Measurements from ENCODE around the gene BCAS1.

BCAS1 gene

GRCh38 chr20:54047048-54047447 lies 23.3 kb downstream of the BCAS1 start:
- FAIRE-seq: no peak

DNA sequence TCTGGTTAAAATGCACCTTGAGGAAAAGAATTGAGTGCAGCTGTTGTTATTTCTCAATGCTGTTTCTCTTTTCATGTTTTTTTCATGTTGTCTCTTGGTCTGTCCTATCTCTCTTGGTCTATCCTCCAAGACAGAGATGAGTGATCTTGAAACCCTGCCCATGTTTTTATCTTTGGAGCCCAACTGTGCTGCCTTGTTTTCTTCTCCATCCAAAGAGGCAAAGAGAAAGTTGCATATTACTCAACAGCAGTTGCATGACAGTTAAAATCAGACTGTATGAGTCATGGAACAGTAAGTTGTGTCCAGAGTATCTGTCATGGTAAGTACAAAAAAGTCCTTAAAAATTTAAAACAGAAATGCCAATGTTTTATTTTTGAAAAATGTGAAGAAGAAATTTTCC lies 26.2 kb downstream of the BCAS1 start:
- no peak for FAIRE-seq

DNA sequence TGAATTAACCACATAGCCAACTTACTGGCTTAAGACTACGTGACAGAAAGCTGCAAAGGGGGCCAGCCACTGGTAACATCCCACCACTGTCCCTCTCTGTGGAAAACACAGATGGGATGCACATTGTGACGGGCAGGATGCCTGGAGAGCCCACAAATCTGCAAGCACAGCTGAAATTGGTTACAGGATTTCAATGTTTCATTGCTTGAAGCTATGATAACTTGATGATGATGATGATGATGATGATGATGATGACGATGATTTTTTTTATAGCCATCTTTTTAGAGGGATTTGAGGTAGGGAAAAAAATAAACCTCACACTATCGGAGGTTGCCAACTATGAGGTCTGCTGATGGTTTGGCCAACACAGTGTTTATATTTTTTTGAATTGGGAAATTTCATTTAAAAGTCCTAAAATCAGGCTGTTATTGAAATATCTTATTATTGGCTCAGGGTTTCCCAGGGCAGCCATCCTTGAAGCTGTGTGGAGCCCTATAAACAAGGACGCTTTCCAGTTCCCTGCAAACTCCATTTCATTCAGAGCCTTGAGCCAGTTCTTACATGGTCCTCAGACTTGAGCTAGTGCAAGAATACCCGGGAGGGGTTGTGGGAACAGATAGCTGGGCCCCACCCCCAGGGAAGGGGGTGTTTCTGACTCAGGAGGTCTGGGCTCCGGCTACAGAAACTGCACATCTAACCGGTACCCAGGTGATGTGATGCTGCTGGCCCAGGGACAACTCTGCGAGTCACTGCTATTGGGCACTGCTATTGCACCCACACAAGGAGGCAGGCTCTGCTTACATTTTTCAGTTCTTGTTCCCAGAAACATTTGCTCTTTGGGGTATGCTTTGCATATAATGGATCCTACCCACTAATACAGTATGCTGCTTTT lies 27.1 kb downstream of the BCAS1 start:
- FAIRE-seq: no peak

GRCh38 chr20:54042021-54042420 lies 28.4 kb downstream of the BCAS1 start:
- no peak for FAIRE-seq

GRCh38 chr20:54041336-54041735 lies 29.1 kb downstream of the BCAS1 start:
- no peak for FAIRE-seq

DNA sequence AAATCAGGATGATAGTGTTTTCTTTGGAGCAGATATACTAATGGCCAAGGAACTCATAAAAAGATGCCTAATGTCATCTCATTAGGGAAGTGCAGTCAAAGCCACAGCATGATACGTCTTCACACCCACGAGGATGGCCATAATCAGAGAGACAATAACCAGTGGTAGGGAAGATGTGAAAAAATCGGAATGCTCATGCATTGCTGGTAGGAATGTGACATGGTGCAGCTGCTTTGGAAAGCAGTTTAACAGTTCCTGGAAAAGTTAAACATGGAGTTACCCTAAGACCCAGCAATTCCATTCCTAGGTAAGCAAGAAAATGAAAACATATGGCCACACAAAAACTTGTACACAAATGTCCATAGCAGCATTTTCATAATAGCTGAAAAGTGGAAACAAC lies 29.9 kb downstream of the BCAS1 start:
- FAIRE-seq: no peak

DNA sequence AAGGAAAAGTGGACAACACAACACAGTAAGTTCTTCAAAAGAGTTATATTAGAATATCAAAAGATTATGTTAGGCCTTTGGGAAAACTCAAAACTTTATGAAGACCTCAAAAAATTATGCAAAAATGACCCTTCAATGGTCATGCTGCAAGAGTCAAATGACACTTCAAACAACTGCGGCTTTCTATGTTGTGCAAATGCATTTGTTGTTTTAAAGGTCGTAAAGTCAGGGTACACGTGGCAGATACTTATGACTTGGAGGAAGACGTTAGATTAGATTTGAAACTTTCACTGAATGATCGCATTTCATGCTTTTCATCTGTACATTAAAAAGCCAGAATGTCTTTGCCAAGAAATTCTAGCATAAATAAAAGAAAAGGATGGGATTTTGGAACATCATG lies 31.4 kb downstream of the BCAS1 start:
- FAIRE-seq: no peak

- no peak for FAIRE-seq
These were observed 32.9 kb downstream of the BCAS1 start for GRCh38 chr20:54037525-54037924.

GRCh38 chr20:54029643-54030042 lies 40.8 kb downstream of the BCAS1 start:
- no peak for FAIRE-seq

DNA sequence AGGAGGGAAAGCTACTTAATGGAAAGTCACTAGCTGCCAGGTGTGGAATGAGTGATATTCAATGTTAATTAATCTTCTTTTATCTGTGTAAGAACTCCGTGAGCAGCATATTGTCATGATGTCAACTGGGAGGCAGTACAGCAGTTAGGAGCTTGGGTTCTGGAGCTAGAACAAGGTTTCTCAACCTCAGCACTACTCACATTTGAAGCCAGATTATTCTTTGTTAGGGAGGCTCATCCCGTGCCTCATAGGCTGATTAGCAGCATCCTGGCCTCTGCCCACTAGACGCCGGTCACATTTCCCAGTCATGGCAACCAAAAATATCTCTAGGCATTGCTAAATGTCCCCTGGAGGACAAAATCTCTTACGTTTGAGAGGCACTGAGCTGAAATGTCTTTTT lies 41.2 kb downstream of the BCAS1 start:
- no peak for FAIRE-seq

GRCh38 chr20:54028276-54029011 lies 42.0 kb downstream of the BCAS1 start:
- no peak for FAIRE-seq

GRCh38 chr20:54027704-54028103 lies 42.7 kb downstream of the BCAS1 start:
- no peak for FAIRE-seq

- no peak for FAIRE-seq
These were observed 43.9 kb downstream of the BCAS1 start for GRCh38 chr20:54026295-54027064.

DNA sequence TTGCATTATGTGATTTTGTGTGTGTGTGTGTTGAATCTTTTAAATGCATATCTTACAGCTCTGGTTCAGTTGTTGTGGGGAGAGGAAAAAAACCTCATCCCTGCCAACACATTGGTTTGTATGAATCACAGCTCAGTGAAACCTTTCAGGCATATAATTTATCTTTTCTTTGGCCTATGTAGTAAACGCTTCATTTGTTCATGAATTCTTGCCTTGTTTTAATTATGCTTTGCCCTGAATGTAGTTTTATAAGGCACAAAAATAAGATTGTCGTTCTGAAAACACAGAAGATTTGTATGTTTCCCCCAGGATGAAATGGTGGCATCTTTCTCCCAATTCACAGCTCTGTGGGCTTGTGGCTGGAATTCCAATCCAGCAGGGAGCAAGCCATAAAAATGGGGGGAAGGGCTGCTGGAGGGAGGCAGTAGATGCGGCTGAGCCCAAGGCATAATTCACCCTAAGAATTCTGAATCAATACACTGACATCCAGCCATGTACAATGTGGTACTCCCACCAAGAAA lies 45.1 kb downstream of the BCAS1 start:
- no peak for FAIRE-seq

DNA sequence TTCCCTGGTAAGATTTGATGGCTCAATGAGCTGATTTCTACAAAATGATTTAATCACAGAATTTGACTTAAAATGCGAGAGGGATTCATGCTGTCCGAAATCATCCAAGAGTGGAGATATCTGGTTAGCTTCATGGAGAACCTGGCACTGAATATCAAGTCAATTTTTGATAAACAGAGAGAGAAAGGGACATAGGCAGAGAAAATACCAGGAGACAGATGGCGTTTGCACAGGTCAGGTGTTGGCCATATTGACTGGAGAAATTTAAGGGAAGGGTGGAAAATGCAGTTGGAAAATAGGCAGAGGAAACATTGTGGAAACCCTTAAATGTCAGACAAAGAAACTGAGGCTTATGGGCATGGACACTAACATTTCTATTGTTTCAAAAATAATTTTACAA lies 47.0 kb downstream of the BCAS1 start:
- no peak for FAIRE-seq

DNA sequence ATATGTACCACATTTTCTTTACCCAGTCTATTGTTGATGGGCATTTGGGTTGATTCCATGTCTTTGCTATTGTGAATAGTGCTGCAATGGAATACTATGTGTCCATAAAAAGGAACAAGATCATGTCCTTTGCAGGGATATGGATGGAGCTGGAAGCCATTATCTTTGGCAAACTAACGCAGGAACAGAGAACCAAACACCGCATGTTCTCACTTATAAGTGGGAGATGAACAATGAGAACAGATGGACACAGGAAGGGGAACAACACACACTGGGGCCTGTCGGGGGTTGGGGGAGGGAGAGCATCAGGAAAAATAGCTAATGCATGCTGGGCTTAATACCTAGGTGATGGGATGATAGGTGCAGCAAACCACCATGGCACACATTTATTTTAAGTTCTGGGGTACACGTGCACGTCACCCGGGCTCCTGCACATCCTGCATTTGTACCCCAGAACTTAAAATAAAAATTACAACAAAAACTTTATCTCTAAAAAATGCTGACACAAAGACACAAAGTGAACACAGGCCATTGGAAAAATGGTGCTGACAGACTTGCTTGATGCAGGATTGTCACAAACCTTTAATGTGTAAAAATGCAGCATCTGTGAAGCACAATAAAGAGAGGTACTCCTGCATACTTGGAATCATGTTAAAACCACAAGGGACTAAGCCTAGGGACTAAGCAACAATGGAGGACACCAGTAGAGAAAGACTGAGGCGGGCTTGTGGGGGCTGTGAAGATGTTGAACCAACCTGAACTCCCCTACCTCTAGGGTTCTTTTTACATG lies 48.8 kb downstream of the BCAS1 start:
- FAIRE-seq: no peak

DNA sequence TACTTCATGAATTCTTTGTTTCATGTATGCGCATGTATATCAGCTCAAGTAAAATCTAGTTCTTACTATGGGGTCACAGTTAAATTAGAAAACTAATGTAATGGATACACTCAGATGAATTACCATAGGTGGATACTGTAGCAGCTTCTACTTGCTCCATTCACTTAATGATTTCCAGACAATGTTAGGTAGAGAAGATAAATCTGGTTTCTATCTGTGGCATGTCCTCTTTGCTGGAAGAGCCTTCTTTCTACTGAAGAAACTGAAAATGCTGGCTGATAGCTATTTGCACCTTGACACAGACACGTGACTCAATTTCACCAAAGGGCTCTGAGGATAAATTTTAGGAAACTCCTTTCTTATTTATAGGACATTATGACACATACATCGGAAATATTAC lies 49.5 kb downstream of the BCAS1 start:
- no peak for FAIRE-seq

GRCh38 chr20:54020348-54020747 lies 50.0 kb downstream of the BCAS1 start:
- FAIRE-seq: no peak

- FAIRE-seq: no peak
These were observed 50.8 kb downstream of the BCAS1 start for GRCh38 chr20:54019585-54019984.

GRCh38 chr20:54019127-54019526 lies 51.3 kb downstream of the BCAS1 start:
- no peak for FAIRE-seq

DNA sequence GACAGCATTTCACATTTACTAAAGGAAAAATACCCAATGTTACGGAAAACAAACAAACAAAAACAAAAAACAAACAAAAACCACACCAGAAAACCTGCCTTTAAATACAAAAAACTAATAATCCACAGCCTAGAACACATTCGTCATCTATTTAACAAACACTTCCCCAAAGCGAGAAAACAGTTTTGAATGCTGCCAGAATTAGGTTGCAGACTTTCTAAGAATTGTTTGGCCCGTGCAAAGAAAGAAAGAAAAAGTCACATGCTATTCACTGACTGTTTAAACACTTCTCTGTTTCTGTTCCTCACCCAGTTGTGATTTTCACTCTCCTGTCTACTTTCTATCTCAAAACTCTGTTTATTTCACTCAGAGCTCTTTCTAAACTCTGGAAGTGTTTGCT lies 52.5 kb downstream of the BCAS1 start:
- FAIRE-seq: no peak

- FAIRE-seq: no peak
These were observed 54.9 kb downstream of the BCAS1 start for GRCh38 chr20:54015496-54015895.

Data from G401.6 (cell line).